Subcutaneous adipose tissue (tissue), 4 donors: Measurements from ENCODE around the gene IRF2BPL. TPM values are rescaled to one million over a fixed set of nuclear protein-coding genes. Genes with fewer than 3 reads are reported as not detected.

Source experiments
- total RNA-seq, 4 donors: library from RNA; depleted of rRNA; stranded (reverse); fragments of >200 nt; gene quantifications; one replicate each; pipeline ENCODE4 v1.1.0, GENCODE V29; 2016
- TF ChIP-seq, protein P1 (sequence below): fragments of 450-650 bp; IDR thresholded peaks from one replicate; pipeline ENCODE4 v1.5.1; 2016; ENCODE audit warnings: low read depth, mild to moderate bottlenecking, control low read depth, antibody characterized with exemption, moderate library complexity

IRF2BPL gene
- total RNA-seq, 4 donors from 2014 or later: 14.0 to 76.7 (median 26.1) TPM

DNA sequence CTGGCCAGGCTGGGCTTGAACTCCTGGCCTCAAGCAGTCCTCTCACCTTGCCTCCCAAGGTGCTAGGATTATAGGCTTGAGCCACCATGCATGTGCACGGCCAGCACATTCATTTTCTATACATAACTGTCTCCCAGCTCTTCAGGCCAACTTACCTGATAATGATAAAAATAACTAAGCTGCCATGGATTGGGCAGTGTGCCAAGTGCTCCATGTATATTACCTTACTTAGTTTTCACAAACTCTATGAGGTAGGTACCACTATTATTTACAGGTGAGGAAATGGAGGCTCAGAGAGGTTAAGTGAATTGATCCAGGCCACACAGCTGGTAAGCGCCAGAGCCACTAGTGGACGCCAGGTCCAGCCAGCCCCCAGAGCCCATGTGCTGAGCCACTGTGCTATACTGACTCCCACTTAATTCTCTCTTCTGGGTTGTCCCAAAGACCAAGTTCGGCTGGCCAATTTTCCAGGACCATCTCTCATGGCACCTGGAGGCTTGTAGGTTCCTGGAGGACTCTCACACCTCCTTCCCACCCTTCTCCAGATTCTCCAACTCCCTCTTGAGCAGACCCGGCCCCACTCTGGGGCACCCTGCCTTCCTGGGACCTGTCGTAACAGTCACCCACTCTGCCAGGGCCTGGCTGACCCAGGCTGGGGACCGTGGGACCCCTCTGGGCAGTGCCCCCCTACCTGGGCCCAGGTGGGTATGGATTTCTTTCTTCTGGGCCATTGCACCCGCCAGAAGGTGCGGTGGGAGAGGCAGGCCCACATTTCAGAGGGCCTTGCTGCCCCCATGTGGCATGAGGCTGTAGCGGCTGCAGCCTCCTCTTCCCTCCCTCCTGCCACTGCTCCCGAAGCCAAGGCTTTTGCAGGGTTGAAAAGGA, 39.4 kb upstream of the IRF2BPL start:
- TF ChIP-seq, protein P1, sequence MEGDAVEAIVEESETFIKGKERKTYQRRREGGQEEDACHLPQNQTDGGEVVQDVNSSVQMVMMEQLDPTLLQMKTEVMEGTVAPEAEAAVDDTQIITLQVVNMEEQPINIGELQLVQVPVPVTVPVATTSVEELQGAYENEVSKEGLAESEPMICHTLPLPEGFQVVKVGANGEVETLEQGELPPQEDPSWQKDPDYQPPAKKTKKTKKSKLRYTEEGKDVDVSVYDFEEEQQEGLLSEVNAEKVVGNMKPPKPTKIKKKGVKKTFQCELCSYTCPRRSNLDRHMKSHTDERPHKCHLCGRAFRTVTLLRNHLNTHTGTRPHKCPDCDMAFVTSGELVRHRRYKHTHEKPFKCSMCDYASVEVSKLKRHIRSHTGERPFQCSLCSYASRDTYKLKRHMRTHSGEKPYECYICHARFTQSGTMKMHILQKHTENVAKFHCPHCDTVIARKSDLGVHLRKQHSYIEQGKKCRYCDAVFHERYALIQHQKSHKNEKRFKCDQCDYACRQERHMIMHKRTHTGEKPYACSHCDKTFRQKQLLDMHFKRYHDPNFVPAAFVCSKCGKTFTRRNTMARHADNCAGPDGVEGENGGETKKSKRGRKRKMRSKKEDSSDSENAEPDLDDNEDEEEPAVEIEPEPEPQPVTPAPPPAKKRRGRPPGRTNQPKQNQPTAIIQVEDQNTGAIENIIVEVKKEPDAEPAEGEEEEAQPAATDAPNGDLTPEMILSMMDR: no peak

DNA sequence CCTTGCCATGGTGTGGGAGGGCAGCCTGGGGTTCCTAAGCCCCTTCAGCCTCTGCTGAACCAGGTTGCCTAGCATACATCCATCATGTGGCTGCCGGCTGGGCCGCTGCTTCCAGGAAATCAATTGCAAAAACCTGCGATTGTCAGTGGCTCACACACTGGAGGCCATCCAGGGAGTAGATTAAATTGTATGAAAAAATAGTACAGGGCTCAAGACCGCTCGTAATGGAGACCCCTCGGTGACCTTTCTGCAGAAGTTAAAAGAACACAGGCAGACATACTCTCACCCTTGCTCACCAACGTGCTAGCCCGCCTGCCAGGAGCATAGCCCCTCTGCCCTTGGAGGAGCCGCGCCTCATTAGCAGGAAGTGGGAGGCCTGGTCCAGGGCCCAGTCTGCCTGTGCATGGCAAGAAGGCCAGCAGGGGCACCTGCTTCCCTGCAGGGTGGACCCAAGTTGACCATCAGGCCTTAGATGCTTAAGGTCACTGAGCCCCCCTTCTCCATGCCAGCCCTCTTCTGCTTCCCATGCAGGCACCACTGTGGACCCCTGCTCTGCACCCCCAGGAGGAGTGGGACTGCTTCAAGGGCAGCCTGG, 38.2 kb upstream of the IRF2BPL start:
- TF ChIP-seq, protein P1: no peak

DNA sequence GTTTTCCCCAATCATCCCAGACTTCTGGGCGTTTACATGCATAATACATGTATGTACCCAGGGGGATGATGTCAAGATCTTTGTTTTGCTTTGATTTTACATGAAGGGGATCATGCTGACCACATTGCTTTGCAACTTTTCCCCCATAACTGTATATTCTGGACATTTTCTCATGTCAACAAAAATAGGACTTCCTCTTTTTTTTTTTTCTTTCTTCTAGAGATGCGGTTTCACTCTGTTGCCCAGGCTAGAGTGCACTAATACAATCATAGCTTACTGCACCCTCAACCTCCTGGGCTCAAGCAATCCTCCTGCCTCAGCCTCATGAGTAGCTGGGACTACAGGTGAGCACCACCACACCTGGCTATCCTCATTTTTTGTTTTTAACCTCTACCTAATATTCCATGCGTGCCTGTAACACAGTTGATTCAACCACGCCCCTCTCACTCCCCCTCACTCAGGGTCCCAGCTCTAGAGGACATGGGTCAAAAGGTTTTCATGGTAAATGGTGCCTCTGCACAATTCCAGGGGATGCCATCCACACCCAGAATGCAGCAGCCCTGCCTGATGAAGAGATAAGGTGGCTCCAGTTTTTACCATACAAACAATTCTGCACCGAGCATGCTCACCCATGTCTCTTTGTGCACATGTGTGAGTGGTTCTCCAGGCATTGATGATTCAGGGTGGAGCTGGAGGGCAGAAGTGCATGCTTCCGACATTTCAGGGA, 37.5 kb upstream of the IRF2BPL start:
- TF ChIP-seq, protein P1: no peak

DNA sequence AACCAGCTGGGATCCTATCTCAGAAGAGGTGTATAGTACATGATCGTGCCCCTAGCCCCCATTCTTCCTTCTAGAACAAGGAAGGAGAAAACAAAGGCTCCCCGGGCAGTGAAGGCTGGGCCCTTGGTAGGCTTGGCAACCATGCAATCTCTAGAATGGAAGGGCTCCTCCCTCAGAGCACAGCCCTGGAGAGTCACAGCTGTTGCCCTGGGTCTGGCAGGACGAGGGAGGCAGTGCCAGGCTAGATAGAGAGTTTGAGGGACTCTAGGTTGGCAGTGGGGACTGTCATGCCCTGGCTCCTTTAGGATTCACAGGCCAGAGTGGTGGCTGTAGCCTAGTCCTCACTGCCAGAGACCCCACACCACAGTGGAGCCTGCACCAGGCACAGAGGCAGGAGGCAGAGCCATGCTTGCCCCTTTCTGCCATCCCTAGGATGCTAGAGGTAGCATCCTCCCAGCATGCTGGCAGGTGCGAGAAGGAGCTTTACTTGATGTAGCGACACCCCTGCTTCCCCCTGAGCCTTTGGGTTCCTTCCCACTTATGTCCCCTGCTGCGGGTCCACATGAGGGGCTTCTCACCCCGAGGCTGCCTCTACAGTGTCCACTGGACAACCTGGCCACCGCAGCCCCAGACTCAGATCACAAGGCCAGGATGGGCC, 36.1 kb upstream of the IRF2BPL start:
- TF ChIP-seq, protein P1: no peak

DNA sequence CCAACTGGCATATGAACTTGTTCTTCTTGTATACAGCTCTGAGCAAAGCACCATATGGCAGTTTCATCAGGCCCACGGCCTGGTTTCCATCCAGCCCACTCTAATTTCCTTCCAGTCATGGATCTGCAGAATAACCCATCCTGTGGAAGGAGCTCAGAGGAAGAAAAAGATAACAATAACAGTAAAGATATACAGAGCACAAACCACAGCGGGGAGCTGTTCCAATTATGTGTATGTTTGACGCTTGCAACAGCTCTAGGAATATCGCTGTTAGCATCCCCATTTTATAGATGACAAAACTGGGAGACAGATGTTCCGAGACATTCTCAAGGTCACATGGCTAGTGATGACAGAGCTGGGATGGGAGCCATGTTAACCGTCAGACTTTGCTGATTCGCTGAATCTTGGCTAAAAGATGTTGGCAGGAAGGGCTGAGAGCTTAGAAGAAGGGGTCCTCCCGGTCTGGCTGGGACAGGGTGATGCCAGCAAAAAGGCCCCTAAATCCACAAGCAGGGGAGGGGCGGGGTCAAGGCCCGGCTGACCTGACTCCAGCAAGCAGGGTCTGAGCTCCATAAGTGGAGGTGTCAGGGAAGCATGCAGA, 35.2 kb upstream of the IRF2BPL start:
- TF ChIP-seq, protein P1: no peak

DNA sequence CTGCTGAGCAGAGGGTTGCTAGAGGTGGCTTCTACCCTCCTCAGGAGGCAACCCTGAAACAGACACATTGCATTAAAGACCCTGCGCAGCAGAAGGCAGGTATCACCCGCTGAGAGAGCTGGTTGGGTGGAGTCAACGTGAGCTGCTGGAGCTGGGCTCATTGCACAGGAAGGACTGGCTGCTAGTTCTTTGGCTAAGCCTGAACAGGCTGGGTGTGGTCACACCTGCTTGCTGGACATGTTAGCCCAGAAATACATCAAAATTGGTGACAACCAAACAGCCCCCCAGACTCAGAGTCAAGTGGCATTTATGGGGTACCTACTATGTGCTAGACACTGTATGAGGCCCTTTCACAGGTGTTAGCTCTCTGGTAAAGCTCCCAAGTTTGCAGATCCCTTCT, 33.8 kb upstream of the IRF2BPL start:
- TF ChIP-seq, protein P1: no peak
